HG03103 (cell line): ENCODE results near the gene MTO1.
A peak's percentile ranks its signal among the peaks of the same experiment; 100 is the strongest.
"Not testable (repeated sequence)": the region's sequence is repeated elsewhere in the genome, so short reads cannot be mapped to it uniquely, and the experiment has no call there.

Source experiments
- ATAC-seq: cut with Tn5 transposase; IDR thresholded peaks from one replicate; pipeline ENCODE4 v1.9.1; 2021; ENCODE audit warnings: low read depth; ENCODE audit not compliant: unreplicated experiment

MTO1 gene

GRCh38 chr6:73497915-73498314, 36.4 kb downstream of the MTO1 start:
- ATAC-seq: no peak

GRCh38 chr6:73503027-73503772, 41.7 kb downstream of the MTO1 start:
- ATAC-seq: no peak

- no peak for ATAC-seq
Observed at GRCh38 chr6:73504160-73504559, 42.6 kb downstream of the MTO1 start.

- ATAC-seq: no peak
Observed at GRCh38 chr6:73505142-73505541, 43.6 kb downstream of the MTO1 start.

GRCh38 chr6:73505705-73506104, 44.2 kb downstream of the MTO1 start:
- not testable (repeated sequence) for ATAC-seq

GRCh38 chr6:73506246-73506645, 44.7 kb downstream of the MTO1 start:
- no peak for ATAC-seq

- no peak for ATAC-seq
Observed at GRCh38 chr6:73508776-73509175, 47.2 kb downstream of the MTO1 start.

- no peak for ATAC-seq
Observed at GRCh38 chr6:73509851-73510250, 48.3 kb downstream of the MTO1 start.

- ATAC-seq: no peak
Observed at GRCh38 chr6:73511796-73512195, 50.3 kb downstream of the MTO1 start.

GRCh38 chr6:73513496-73513854, 51.9 kb downstream of the MTO1 start:
- no peak for ATAC-seq

- ATAC-seq: no peak
Observed at GRCh38 chr6:73514746-73515110, 53.2 kb downstream of the MTO1 start.

- peak; percentile 39 for ATAC-seq
Observed at GRCh38 chr6:73515204-73515655, 53.7 kb downstream of the MTO1 start.

GRCh38 chr6:73516514-73517489, 55.3 kb downstream of the MTO1 start:
- ATAC-seq: no peak

- not testable (repeated sequence) for ATAC-seq
Observed at GRCh38 chr6:73518100-73518981, 56.8 kb downstream of the MTO1 start.

- ATAC-seq: not testable (repeated sequence)
Observed at GRCh38 chr6:73518982-73519881, 57.7 kb downstream of the MTO1 start.

- ATAC-seq: no peak
Observed at GRCh38 chr6:73519926-73520687, 58.6 kb downstream of the MTO1 start.

- ATAC-seq: peak; percentile 50
Observed at GRCh38 chr6:73520688-73521350, 59.3 kb downstream of the MTO1 start, which contains the start of gene EEF1A1. Gene EEF1A1 (minus strand): TSS chr6:73521032. CDS start chr6:73520026, 1,006 bp downstream.

- ATAC-seq: peak; percentile 28
Observed at GRCh38 chr6:73521351-73521985, 59.9 kb downstream of the MTO1 start.
